Measurements from ENCODE around the gene C14orf119.

The C14orf119 gene

GRCh38 chr14:23119363-23120327, 24.3 kb downstream of the C14orf119 start:
- Histone ChIP-seq H4K91ac (ENCODE audit: low read length) (no peak overlapping the region), H3K27ac (ENCODE audit: low read length, poor library complexity, severe bottlenecking) (no peak overlapping the region), H3K4ac (ENCODE audit: low read depth in 1 of 2, low read length in 2 of 2) (no peak overlapping the region), H3K18ac (ENCODE audit: low read depth in 1 of 2, low read length in 2 of 2) (no peak overlapping the region), H3K9me3 (ENCODE audit: control insufficient read depth, low read length) (no peaks in the 10 kb centered on the region), H4K8ac (ENCODE audit: low read length) (no peak overlapping the region), H2BK5ac (ENCODE audit: low read depth, low read length, poor library complexity, severe bottlenecking) (no peak overlapping the region), H2AFZ (ENCODE audit: low read depth, low read length) (no peak overlapping the region), H3K36me3 (ENCODE audit: control insufficient read depth in 1 of 2, insufficient read depth in 2 of 2, low read depth in 1 of 2, low read length in 2 of 2) (no peaks in the 10 kb centered on the region), H2BK120ac (ENCODE audit: low read depth, low read length) (no peak overlapping the region), H2BK15ac (ENCODE audit: low read depth, poor library complexity, severe bottlenecking) (no peak overlapping the region), H3K4me1 (ENCODE audit: control insufficient read depth, insufficient read depth, low read depth, low read length) (peaks cover 21% of the 10 kb centered on the region), H3K14ac (ENCODE audit: low read length in 2 of 2) (no peak overlapping the region), H2BK12ac (ENCODE audit: low read length in 2 of 2) (no peak overlapping the region), H3K27me3 (ENCODE audit: control insufficient read depth in 1 of 2, insufficient read depth in 1 of 2, low read length in 2 of 2) (no peaks in the 10 kb centered on the region), H2AK5ac (ENCODE audit: low read length, severe bottlenecking) (no peak overlapping the region), H3K23ac (ENCODE audit: low read length in 2 of 2) (no peak overlapping the region), H3K79me1 (replicated peaks; ENCODE audit: low read length, poor library complexity, severe bottlenecking) (no peaks in the 10 kb centered on the region), H3K4me2 (ENCODE audit: low read length, poor library complexity, severe bottlenecking) (no peak overlapping the region), H3K9ac (ENCODE audit: low read length) (no peak overlapping the region), H3K4me3 (ENCODE audit: insufficient read depth in 1 of 2, low read depth in 1 of 2, low read length in 2 of 2) (no peak overlapping the region)
- DNase-seq, result no peak
- WGBS, result 76% methylated on average over 14 of the region's 16 CpGs

GRCh38 chr14:23120541-23121251, 25.4 kb downstream of the C14orf119 start:
- Histone ChIP-seq H3K27ac (ENCODE audit: low read length, poor library complexity, severe bottlenecking) (peak overlapping the region; percentile 68), H3K9ac (ENCODE audit: low read length) (peak overlapping the region; percentile 48), H3K27me3 (ENCODE audit: control insufficient read depth in 1 of 2, insufficient read depth in 1 of 2, low read length in 2 of 2) (no peaks in the 10 kb centered on the region), H2BK120ac (ENCODE audit: low read depth, low read length) (no peak overlapping the region), H2AK5ac (ENCODE audit: low read length, severe bottlenecking) (no peak overlapping the region), H3K23ac (ENCODE audit: low read length in 2 of 2) (no peak overlapping the region), H3K4me1 (ENCODE audit: control insufficient read depth, insufficient read depth, low read depth, low read length) (peaks cover 12% of the 10 kb centered on the region), H3K36me3 (ENCODE audit: control insufficient read depth in 1 of 2, insufficient read depth in 2 of 2, low read depth in 1 of 2, low read length in 2 of 2) (no peaks in the 10 kb centered on the region), H2BK12ac (ENCODE audit: low read length in 2 of 2) (no peak overlapping the region), H4K91ac (ENCODE audit: low read length) (no peak overlapping the region), H3K4me2 (ENCODE audit: low read length, poor library complexity, severe bottlenecking) (no peak overlapping the region), H3K4me3 (ENCODE audit: insufficient read depth in 1 of 2, low read depth in 1 of 2, low read length in 2 of 2) (no peak overlapping the region), H3K79me1 (replicated peaks; ENCODE audit: low read length, poor library complexity, severe bottlenecking) (no peaks in the 10 kb centered on the region), H3K18ac (ENCODE audit: low read depth in 1 of 2, low read length in 2 of 2) (no peak overlapping the region), H2AFZ (ENCODE audit: low read depth, low read length) (no peak overlapping the region), H3K14ac (ENCODE audit: low read length in 2 of 2) (no peak overlapping the region), H2BK5ac (ENCODE audit: low read depth, low read length, poor library complexity, severe bottlenecking) (no peak overlapping the region), H3K9me3 (ENCODE audit: control insufficient read depth, low read length) (no peaks in the 10 kb centered on the region), H2BK15ac (ENCODE audit: low read depth, poor library complexity, severe bottlenecking) (no peak overlapping the region), H4K8ac (ENCODE audit: low read length) (no peak overlapping the region), H3K4ac (ENCODE audit: low read depth in 1 of 2, low read length in 2 of 2) (no peak overlapping the region)
- DNase-seq, result peak; percentile 85
- under 1% methylated on average over 7 of the region's 9 CpGs for WGBS

GRCh38 chr14:23121361-23121771, 26.1 kb downstream of the C14orf119 start:
- Histone ChIP-seq H2BK5ac (ENCODE audit: low read depth, low read length, poor library complexity, severe bottlenecking) (no peak overlapping the region), H2BK12ac (ENCODE audit: low read length in 2 of 2) (peak overlapping the region; percentile 6 to 10), H4K8ac (ENCODE audit: low read length) (peak overlapping the region; percentile 67), H3K4me2 (ENCODE audit: low read length, poor library complexity, severe bottlenecking) (no peak overlapping the region), H3K36me3 (ENCODE audit: control insufficient read depth in 1 of 2, insufficient read depth in 2 of 2, low read depth in 1 of 2, low read length in 2 of 2) (no peaks in the 10 kb centered on the region), H3K4ac (ENCODE audit: low read depth in 1 of 2, low read length in 2 of 2) (no peak overlapping the region), H2AFZ (ENCODE audit: low read depth, low read length) (peak overlapping the region; percentile 90), H3K79me1 (replicated peaks; ENCODE audit: low read length, poor library complexity, severe bottlenecking) (no peaks in the 10 kb centered on the region), H3K4me3 (ENCODE audit: insufficient read depth in 1 of 2, low read depth in 1 of 2, low read length in 2 of 2) (no peak overlapping the region), H3K27me3 (ENCODE audit: control insufficient read depth in 1 of 2, insufficient read depth in 1 of 2, low read length in 2 of 2) (no peaks in the 10 kb centered on the region), H3K14ac (ENCODE audit: low read length in 2 of 2) (peak overlapping the region in 1 of 2 experiments; percentile 22), H3K9ac (ENCODE audit: low read length) (peak overlapping the region; percentile 48), H3K23ac (ENCODE audit: low read length in 2 of 2) (no peak overlapping the region), H2BK120ac (ENCODE audit: low read depth, low read length) (no peak overlapping the region), H4K91ac (ENCODE audit: low read length) (peak overlapping the region; percentile 34), H3K27ac (ENCODE audit: low read length, poor library complexity, severe bottlenecking) (peak overlapping the region; percentile 68), H3K4me1 (ENCODE audit: control insufficient read depth, insufficient read depth, low read depth, low read length) (peaks cover 10% of the 10 kb centered on the region), H3K18ac (ENCODE audit: low read depth in 1 of 2, low read length in 2 of 2) (peak overlapping the region; percentile 4 to 44), H2AK5ac (ENCODE audit: low read length, severe bottlenecking) (no peak overlapping the region), H2BK15ac (ENCODE audit: low read depth, poor library complexity, severe bottlenecking) (no peak overlapping the region), H3K9me3 (ENCODE audit: control insufficient read depth, low read length) (no peaks in the 10 kb centered on the region)
- WGBS, result 24% methylated on average over 6 of the region's 6 CpGs
- DNase-seq, result peak; percentile 69

GRCh38 chr14:23122086-23122485, 26.8 kb downstream of the C14orf119 start:
- no peak overlapping the region for H3K4me2 ChIP-seq (ENCODE audit: low read length, poor library complexity, severe bottlenecking)
- H2AK5ac ChIP-seq (ENCODE audit: low read length, severe bottlenecking), result no peak overlapping the region
- peaks cover 0 to 6% of the 10 kb centered on the region in 2 experiments for H3K36me3 ChIP-seq (ENCODE audit: control insufficient read depth in 1 of 2, insufficient read depth in 2 of 2, low read depth in 1 of 2, low read length in 2 of 2)
- WGBS, result 96% methylated on average over 5 of the region's 6 CpGs
- H3K18ac ChIP-seq (ENCODE audit: low read depth in 1 of 2, low read length in 2 of 2), result peak overlapping the region in 1 of 2 experiments; percentile 4
- no peak overlapping the region for H4K91ac ChIP-seq (ENCODE audit: low read length)
- H3K79me1 ChIP-seq (replicated peaks; ENCODE audit: low read length, poor library complexity, severe bottlenecking), result no peaks in the 10 kb centered on the region
- no peak overlapping the region for H3K9ac ChIP-seq (ENCODE audit: low read length)
- no peak overlapping the region for H4K8ac ChIP-seq (ENCODE audit: low read length)
- no peak overlapping the region for H3K27ac ChIP-seq (ENCODE audit: low read length, poor library complexity, severe bottlenecking)
- no peak overlapping the region for H2BK5ac ChIP-seq (ENCODE audit: low read depth, low read length, poor library complexity, severe bottlenecking)
- H3K9me3 ChIP-seq (ENCODE audit: control insufficient read depth, low read length), result no peaks in the 10 kb centered on the region
- no peak overlapping the region for H3K14ac ChIP-seq (ENCODE audit: low read length in 2 of 2)
- no peak overlapping the region for H3K4ac ChIP-seq (ENCODE audit: low read depth in 1 of 2, low read length in 2 of 2)
- peak overlapping the region; percentile 60 to 76 for H2BK12ac ChIP-seq (ENCODE audit: low read length in 2 of 2)
- H3K27me3 ChIP-seq (ENCODE audit: control insufficient read depth in 1 of 2, insufficient read depth in 1 of 2, low read length in 2 of 2), result no peaks in the 10 kb centered on the region
- H3K4me3 ChIP-seq (ENCODE audit: insufficient read depth in 1 of 2, low read depth in 1 of 2, low read length in 2 of 2), result no peak overlapping the region
- no peak overlapping the region for H2BK120ac ChIP-seq (ENCODE audit: low read depth, low read length)
- H3K23ac ChIP-seq (ENCODE audit: low read length in 2 of 2), result no peak overlapping the region
- H2AFZ ChIP-seq (ENCODE audit: low read depth, low read length), result no peak overlapping the region
- no peak overlapping the region for H2BK15ac ChIP-seq (ENCODE audit: low read depth, poor library complexity, severe bottlenecking)
- DNase-seq, result no peak
- peaks cover 10% of the 10 kb centered on the region for H3K4me1 ChIP-seq (ENCODE audit: control insufficient read depth, insufficient read depth, low read depth, low read length)
